Ecto neural progenitor cell (in vitro differentiated cells): ENCODE data around the gene YY1.
"Not testable (repeated sequence)": the region's sequence is repeated elsewhere in the genome, so short reads cannot be mapped to it uniquely, and the experiment has no call there.

ENCODE experiments used
- DNase-seq: peaks from one replicate; pipeline ENCODE4 v3.0.0-alpha.2; 2018; ENCODE audit warnings: low spot score

YY1 gene

DNA sequence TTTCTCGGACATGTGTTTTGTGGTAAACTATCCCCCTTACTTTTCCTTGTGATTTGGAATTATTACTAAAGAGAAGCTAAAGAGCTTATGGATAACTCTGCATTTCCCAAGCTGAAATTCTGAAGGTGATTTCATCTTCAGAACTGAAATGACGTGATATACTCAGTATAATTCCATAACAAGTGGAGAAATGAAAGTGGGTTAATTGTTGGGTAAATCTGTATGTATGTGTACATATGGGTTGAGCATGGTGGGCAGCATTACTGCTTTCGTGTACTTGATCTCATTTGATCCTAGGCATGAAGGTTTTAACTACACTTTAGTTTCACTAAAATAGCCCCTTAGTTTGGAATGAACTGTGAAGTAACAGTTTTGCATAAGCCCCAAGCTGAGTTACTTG, 4.1 kb downstream of the YY1 start:
- DNase-seq: no peak

- DNase-seq: no peak
These were observed 8.0 kb downstream of the YY1 start for GRCh38 chr14:100246809-100247428.

DNA sequence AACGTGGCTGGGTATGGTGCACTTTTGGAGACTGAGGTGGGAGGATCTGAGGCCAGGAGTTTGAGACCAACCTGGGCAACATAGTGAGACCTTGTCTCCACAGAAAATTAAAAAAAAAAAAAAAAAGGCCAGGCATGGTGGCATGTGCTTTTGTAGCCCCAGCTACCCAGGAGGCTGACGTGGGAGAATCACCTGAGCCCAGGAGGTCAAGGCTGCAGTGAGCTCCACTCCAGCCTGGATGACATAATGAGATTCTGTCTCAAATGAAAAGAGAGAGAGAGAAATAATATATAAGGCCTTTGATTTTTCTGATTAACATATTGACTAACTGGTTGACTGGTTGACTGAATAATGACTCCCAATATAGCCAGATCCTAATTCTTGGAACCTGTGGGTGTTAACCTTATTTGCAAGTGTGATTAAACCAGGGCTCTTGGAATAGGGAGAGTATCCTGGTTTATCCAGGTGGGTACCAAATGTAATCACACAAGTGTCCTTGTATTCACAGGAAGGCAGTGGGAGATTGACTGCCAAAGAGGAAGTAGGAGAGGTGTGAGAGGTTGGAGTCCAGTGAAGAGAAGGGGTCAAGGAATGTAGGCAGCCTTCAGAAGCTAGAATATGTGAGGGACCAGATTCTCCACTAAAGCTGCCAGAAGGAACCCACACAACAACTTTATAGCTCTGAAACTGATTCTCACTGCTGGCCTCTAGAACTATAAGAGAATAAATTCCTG, 12.0 kb downstream of the YY1 start:
- no peak for DNase-seq

- no peak for DNase-seq
These were observed 13.7 kb downstream of the YY1 start for GRCh38 chr14:100252684-100253083.

DNA sequence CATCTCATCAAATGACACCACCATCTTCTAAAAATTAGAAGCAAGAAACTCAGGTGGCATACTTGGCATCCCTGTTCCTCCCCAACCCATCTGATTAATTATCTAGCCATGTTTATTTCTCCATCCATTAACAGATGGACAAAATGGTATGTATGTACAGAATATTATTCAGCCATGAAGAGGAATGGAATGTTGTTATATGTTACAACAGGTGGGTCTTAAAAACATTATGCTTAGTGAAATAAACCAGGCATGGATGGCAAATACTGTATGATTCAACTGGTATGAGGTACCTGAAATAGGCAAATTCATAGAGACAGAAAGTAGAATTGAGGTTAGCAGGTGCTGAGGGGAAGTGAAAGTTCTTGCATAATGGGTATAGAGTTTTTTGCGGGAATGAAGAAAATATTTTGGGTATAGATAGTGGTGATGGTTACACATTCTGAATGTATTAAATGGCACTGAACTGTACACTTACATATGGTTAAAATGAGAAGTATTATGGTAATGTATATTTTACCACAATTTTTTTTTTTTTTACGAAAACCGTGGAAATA, 17.5 kb downstream of the YY1 start:
- no peak for DNase-seq

DNA sequence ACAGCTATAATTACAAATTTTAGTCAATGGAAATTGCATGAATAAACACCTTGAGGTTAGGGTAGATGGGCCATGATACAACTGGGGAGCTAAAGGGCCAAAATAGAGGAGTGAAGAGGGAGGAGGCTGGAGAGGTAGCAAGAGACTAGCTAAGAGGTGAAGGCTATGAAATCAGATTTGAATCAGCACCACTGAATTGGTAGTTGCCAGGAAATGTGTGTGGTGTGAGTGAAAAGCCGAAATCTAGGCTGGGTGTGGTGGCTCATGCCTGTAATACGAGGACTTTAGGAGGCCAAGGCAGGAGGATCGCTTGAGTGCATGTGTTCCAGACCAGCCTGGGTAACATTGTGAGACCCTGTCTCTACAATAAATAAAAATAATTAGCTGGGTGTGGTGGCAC, 22.7 kb downstream of the YY1 start:
- DNase-seq: no peak

- no peak for DNase-seq
These were observed 23.6 kb downstream of the YY1 start for GRCh38 chr14:100262545-100262944.

- no peak for DNase-seq
These were observed 24.2 kb downstream of the YY1 start for GRCh38 chr14:100263141-100263540.

- DNase-seq: no peak
These were observed 29.0 kb downstream of the YY1 start for GRCh38 chr14:100267990-100268389.

DNA sequence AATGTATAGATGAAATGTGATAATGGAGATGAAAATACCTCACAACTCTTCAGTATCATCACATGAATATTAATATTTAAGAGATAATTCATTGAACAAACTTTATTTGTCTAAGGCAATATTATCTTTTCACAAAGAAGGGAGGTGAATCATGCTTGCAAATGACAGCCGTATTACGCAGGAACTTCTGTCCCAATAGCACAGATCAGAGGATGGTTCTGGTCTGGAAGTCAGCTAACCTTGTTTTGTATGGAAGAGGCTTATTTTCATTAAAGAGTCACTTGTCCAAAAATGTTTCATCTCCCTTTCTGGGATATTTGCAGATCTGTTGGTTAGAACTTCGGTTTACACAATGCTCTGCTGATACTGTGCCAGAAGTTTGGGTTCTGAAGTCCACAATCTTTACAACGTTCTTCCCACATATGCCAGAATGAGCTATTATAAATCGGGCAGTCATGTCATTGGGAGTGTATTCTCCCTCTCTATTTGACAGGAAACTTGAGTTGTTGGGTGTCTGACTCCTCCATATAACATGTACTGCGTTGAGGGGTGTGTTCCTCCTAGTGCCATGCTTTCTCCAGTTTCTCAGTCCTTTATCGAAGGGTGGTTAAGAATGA, 29.8 kb downstream of the YY1 start:
- no peak for DNase-seq

- no peak for DNase-seq
These were observed 32.4 kb downstream of the YY1 start for GRCh38 chr14:100271247-100271939.

GRCh38 chr14:100274250-100274649, 35.3 kb downstream of the YY1 start:
- no peak for DNase-seq

GRCh38 chr14:100275214-100275613, 36.3 kb downstream of the YY1 start:
- DNase-seq: no peak

- no peak for DNase-seq
These were observed 39.8 kb downstream of the YY1 start for GRCh38 chr14:100278702-100279101.

DNA sequence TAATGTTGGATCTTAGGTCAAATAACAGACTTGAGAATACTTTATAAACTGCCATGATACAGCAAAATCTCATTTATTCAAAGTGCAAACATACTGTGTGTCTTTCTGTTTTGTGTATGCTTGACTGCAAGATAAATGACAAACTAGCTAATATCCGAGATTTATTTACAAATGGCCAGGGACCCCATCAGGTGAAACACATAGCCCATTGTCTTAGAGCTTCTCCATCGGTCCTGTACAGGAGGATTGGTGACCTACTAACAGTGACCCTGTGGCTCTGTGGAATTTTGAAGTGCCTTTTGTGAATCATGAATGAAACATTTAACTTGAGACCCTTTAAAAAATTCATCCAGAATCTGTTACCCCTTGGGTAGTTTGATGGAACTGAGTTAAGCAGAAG, 40.2 kb downstream of the YY1 start:
- no peak for DNase-seq

GRCh38 chr14:100279563-100279962, 40.6 kb downstream of the YY1 start:
- DNase-seq: no peak

DNA sequence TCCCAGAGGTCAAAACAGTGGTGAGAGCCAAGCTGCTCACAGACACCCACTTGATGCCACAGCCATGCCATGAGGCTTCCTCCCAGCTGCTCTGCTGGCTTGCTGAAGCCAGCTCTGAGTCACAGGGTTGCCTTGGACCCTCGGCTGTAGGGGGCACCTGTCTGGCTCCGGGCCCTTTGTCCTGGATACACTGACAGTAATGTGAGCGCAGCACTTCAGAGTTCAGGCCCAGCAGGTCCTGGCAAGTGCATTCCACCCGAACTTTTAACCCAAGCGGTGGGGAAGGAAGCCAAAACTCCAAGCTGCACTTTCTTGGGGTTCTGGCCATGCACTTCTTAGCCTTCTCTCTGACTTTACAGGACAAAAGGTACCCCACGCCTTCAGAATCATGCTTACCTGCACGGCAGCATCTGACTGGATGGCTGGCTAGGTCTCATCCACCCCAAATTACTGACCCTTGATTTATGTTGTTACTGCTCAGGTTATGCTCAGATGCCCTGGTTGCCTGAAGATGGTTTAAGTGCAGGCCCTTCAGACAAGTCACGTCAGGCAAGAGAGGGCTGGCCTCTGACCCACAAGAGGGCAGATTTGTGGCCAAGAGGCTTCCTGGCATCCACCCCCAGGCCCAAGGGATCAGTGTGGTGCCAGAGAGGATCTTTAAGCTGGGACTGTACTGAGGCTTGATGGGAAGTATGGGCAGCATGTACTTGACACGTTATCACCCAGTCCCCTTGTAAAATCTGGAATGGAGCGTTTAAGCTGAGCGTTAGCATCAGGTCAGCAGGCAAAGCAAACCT, 42.5 kb downstream of the YY1 start:
- DNase-seq: no peak

DNA sequence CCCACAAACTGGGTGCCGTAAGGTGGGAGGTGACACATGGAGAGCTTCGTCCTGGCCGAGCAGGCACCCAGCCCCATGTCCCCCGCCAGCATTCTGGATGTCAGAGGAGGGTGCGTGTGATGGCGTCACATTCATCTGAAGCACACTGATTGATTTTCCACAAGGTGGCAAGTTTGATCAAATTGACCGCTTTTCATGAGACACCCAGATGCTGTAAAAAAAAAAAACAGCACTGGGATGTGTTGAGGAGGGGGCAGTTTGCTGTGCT, 43.1 kb downstream of the YY1 start:
- no peak for DNase-seq

DNA sequence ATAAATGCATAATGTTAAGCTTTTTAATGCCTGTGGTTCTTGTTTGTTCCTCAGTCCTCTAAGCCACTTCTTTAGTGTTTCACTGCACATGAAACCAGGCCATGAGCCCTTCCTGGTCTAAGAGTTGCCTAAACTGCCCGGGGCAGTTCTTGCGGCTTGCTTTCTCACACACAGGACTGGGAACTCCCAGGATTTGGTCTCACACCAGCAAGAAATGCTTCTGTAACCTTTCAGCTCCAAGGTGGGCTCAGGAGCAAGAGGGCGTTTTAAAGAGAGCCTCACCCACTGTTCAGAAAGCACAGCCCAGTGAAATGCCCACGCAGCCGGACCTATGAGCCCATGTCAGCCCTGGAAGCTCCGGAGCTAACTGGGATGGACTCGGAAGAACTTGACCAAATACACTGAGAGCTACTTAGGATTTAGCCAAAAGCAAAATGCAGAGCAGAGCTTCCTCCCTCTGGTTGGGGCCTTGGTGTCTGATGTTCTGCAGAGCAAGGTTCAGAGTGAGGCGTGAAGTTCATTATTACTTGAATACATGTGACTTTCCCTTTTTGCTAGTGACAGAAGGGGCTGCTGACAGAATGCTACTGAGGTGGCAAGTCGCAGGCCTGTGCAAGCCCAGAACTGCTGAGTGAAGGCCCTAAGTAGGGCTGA, 43.9 kb downstream of the YY1 start:
- DNase-seq: no peak

DNA sequence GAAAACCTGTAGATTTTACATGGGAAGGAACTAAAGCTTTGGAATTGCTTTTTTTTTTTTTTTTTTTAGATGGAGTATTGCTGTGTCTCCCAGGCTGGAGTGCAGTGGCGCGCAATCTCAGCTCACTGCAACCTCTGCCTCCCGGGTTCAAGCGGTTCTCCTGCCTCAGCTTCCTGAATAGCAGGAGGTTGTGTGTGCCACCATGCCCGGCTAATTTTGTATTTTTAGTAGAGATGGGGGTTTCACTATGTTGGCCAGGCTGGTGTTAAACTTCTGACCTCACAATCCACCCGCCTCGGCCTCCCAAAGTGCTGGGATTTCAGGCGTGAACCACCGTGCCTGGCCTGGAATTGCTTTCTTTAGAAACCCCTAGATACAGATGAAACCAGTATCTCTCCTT, 44.5 kb downstream of the YY1 start:
- DNase-seq: not testable (repeated sequence)
